OCI-LY1 (cell line): Measurements from ENCODE around the gene SLC50A1.
"Not testable (repeated sequence)": the region's sequence is repeated elsewhere in the genome, so short reads cannot be mapped to it uniquely, and the experiment has no call there.

ENCODE experiments used
- H2AFZ ChIP-seq: fragments of 200-600 bp; sonication (generic), shearing (Covaris generic); 2 replicates; pipeline ENCODE4 v1.6.0; 2014; ENCODE audit warnings: antibody characterized with exemption, mild to moderate bottlenecking, low read length
- H3F3A ChIP-seq: fragments of 200-600 bp; sonication (generic), shearing (Covaris generic); 2 replicates; pipeline ENCODE4 v1.6.0; 2014; ENCODE audit warnings: mild to moderate bottlenecking, antibody characterized with exemption, low read length, moderate library complexity; ENCODE audit not compliant: insufficient read depth
- H3K27ac ChIP-seq: fragments of 200-600 bp; sonication (generic); 2 replicates; pipeline ENCODE4 v1.5.1; 2014; ENCODE audit warnings: low read length, mixed run types, mild to moderate bottlenecking, low read depth; ENCODE audit not compliant: poor library complexity, severe bottlenecking
- H3K27me3 ChIP-seq: fragments of 200-600 bp; sonication (generic); 2 replicates; pipeline ENCODE4 v1.6.0; 2014; ENCODE audit warnings: antibody characterized with exemption, mild to moderate bottlenecking, low read length, moderate library complexity; ENCODE audit not compliant: insufficient read depth
- H3K36me3 ChIP-seq: fragments of 200-600 bp; sonication (generic); 2 replicates; pipeline ENCODE4 v1.6.1; 2014; ENCODE audit warnings: mild to moderate bottlenecking, antibody characterized with exemption, low read length, moderate library complexity, mixed read lengths; ENCODE audit not compliant: insufficient read depth
- H3K4me1 ChIP-seq: fragments of 200-600 bp; sonication (generic); 2 replicates; pipeline ENCODE4 v1.5.1; 2014; ENCODE audit warnings: mild to moderate bottlenecking, low read length, moderate library complexity; ENCODE audit not compliant: insufficient read depth, severe bottlenecking
- H3K4me2 ChIP-seq: fragments of 200-600 bp; sonication (generic), shearing (Covaris generic); 2 replicates; pipeline ENCODE4 v1.6.1; 2014; ENCODE audit warnings: low read length
- H3K4me3 ChIP-seq: fragments of 200-600 bp; sonication (generic); 2 replicates; pipeline ENCODE4 v1.5.1; 2014; ENCODE audit warnings: low read length, low read depth, mild to moderate bottlenecking, mixed read lengths; ENCODE audit not compliant: poor library complexity, severe bottlenecking
- H3K79me2 ChIP-seq: fragments of 200-600 bp; shearing (Covaris generic); 2 replicates; pipeline ENCODE4 v1.6.1; 2016; ENCODE audit warnings: mixed run types, low read length, mixed read lengths; ENCODE audit not compliant: insufficient read depth
- H3K9ac ChIP-seq: fragments of 200-600 bp; sonication (generic), shearing (Covaris generic); 2 replicates; pipeline ENCODE4 v1.6.1; 2014; ENCODE audit warnings: mild to moderate bottlenecking, low read length, mixed read lengths
- H3K9me2 ChIP-seq: fragments of 200-600 bp; sonication (generic), shearing (Covaris generic); 2 replicates; pipeline ENCODE4 v1.6.1; 2014; ENCODE audit warnings: low read depth, mild to moderate bottlenecking, low read length, mixed read lengths
- H3K9me3 ChIP-seq: fragments of 200-600 bp; shearing (Covaris generic); 2 replicates; pipeline ENCODE4 v1.6.1; 2014; ENCODE audit warnings: low read length, mixed read lengths
- H4K20me1 ChIP-seq: fragments of 200-600 bp; sonication (generic), shearing (Covaris generic); 2 replicates; pipeline ENCODE4 v1.6.0; 2016; ENCODE audit warnings: mild to moderate bottlenecking, low read length; ENCODE audit not compliant: insufficient read depth
- CTCF ChIP-seq: fragments of 200-600 bp; sonication (generic), shearing (Covaris generic); IDR thresholded peaks from 2 replicates; pipeline ENCODE4 v1.5.1; 2017; ENCODE audit warnings: mild to moderate bottlenecking, antibody characterized with exemption, low read length, moderate library complexity, mixed read lengths
- EZH2 ChIP-seq: fragments of 200-600 bp; sonication (generic), shearing (Covaris generic); IDR thresholded peaks from 2 replicates; pipeline ENCODE4 v1.8.0; 2017; ENCODE audit warnings: borderline replicate concordance, mixed run types, mild to moderate bottlenecking, antibody characterized with exemption, low read length, moderate library complexity, mixed read lengths

The SLC50A1 gene

GRCh38 chr1:155116113-155116764 lies 19.4 kb upstream of the SLC50A1 start:
- no peak overlapping the region for H3K27ac ChIP-seq
- no peak overlapping the region for H3K9ac ChIP-seq
- no peaks in the 10 kb centered on the region for H3F3A ChIP-seq
- no peak overlapping the region for H3K4me2 ChIP-seq
- H3K4me1 ChIP-seq: no peaks in the 10 kb centered on the region
- no peaks in the 10 kb centered on the region for H3K36me3 ChIP-seq
- no peak overlapping the region for H2AFZ ChIP-seq
- no peaks in the 10 kb centered on the region for H4K20me1 ChIP-seq
- H3K27me3 ChIP-seq: peaks cover 6% of the 10 kb centered on the region
- H3K9me2 ChIP-seq: no peaks in the 10 kb centered on the region
- TF ChIP-seq EZH2 (no peak), CTCF (no peak)
- H3K4me3 ChIP-seq: no peak overlapping the region
- H3K9me3 ChIP-seq: no peaks in the 10 kb centered on the region
- H3K79me2 ChIP-seq: no peaks in the 10 kb centered on the region

GRCh38 chr1:155117610-155118009 lies 18.0 kb upstream of the SLC50A1 start:
- Histone ChIP-seq H3K4me1 (no peaks in the 10 kb centered on the region), H3K9me2 (no peaks in the 10 kb centered on the region), H2AFZ (no peak overlapping the region), H4K20me1 (no peaks in the 10 kb centered on the region), H3F3A (no peaks in the 10 kb centered on the region), H3K4me3 (no peak overlapping the region), H3K4me2 (no peak overlapping the region), H3K79me2 (no peaks in the 10 kb centered on the region), H3K36me3 (no peaks in the 10 kb centered on the region), H3K9ac (no peak overlapping the region), H3K27me3 (peaks cover 6% of the 10 kb centered on the region; the same call in 1 of the 2 replicates), H3K27ac (no peak overlapping the region), H3K9me3 (no peaks in the 10 kb centered on the region)
- TF ChIP-seq EZH2 (no peak), CTCF (no peak)

GRCh38 chr1:155118090-155118489 lies 17.6 kb upstream of the SLC50A1 start:
- H3K9ac ChIP-seq, H2AFZ ChIP-seq, H3K27ac ChIP-seq, H3K9me3 ChIP-seq, H3K4me1 ChIP-seq, H3F3A ChIP-seq, H3K9me2 ChIP-seq, H3K4me3 ChIP-seq, H3K79me2 ChIP-seq, H3K4me2 ChIP-seq, H4K20me1 ChIP-seq, H3K36me3 ChIP-seq, H3K27me3 ChIP-seq: not testable (repeated sequence)

- Histone ChIP-seq H3K36me3 (no peaks in the 10 kb centered on the region), H3K27me3 (peaks cover 6% of the 10 kb centered on the region; the same call in 1 of the 2 replicates), H3K4me1 (no peaks in the 10 kb centered on the region), H2AFZ (no peak overlapping the region), H3K79me2 (no peaks in the 10 kb centered on the region), H3K9ac (no peak overlapping the region), H4K20me1 (no peaks in the 10 kb centered on the region), H3K4me3 (no peak overlapping the region), H3K9me3 (no peaks in the 10 kb centered on the region), H3F3A (no peaks in the 10 kb centered on the region), H3K9me2 (no peaks in the 10 kb centered on the region), H3K27ac (no peak overlapping the region), H3K4me2 (no peak overlapping the region)
- TF ChIP-seq CTCF: no peak
Observed at GRCh38 chr1:155120253-155120652, 15.4 kb upstream of the SLC50A1 start.
